ENCODE results near the gene APOB.

APOB gene

GRCh38 chr2:20977520-20978180, 66.2 kb downstream of the APOB start:
- FAIRE-seq, result no peak

- no peak for FAIRE-seq
Measured at GRCh38 chr2:20976527-20976926, 67.3 kb downstream of the APOB start.

GRCh38 chr2:20972792-20973565, 70.9 kb downstream of the APOB start:
- no peak for FAIRE-seq

GRCh38 chr2:20972110-20972509, 71.8 kb downstream of the APOB start:
- FAIRE-seq, result no peak

GRCh38 chr2:20970068-20970467, 73.8 kb downstream of the APOB start:
- FAIRE-seq, result no peak

- no peak for FAIRE-seq
Measured at GRCh38 chr2:20966061-20966595, 77.7 kb downstream of the APOB start.

- no peak for FAIRE-seq
Measured at GRCh38 chr2:20965221-20965620, 78.7 kb downstream of the APOB start.

- FAIRE-seq, result no peak
Measured at GRCh38 chr2:20963867-20964266, 80.0 kb downstream of the APOB start.

- FAIRE-seq, result no peak
Measured at GRCh38 chr2:20962939-20963557, 80.8 kb downstream of the APOB start.

GRCh38 chr2:20961858-20962257, 82.0 kb downstream of the APOB start:
- no peak for FAIRE-seq

GRCh38 chr2:20960003-20960402, 83.9 kb downstream of the APOB start:
- FAIRE-seq, result no peak

GRCh38 chr2:20959252-20959651, 84.6 kb downstream of the APOB start:
- no peak for FAIRE-seq

- FAIRE-seq, result no peak
Measured at GRCh38 chr2:20957788-20958525, 85.9 kb downstream of the APOB start.

GRCh38 chr2:20955277-20956026, 88.4 kb downstream of the APOB start:
- no peak for FAIRE-seq

GRCh38 chr2:20953146-20953824, 90.6 kb downstream of the APOB start:
- FAIRE-seq, result no peak
